Esophagus squamous epithelium (tissue), 4 donors: ENCODE data around the gene HELZ.

ENCODE experiments used
- POLR2A ChIP-seq, 4 donors: fragments of 450-650 bp; IDR thresholded peaks; one replicate each; pipeline ENCODE4 v1.6.1; 2017; ENCODE audit warnings: antibody characterized with exemption in 4 of 4, mild to moderate bottlenecking in 4 of 4, moderate library complexity in 3 of 4
- TF ChIP-seq, protein P1 (sequence below), 6 experiments: fragments of 450-650 bp in 4 of 6; fragments of 200-600 bp in 2 of 6; sonication (generic) in 2 of 6; IDR thresholded peaks; one replicate each; pipeline ENCODE4 v1.5.1; 2016 to 2019; ENCODE audit warnings: antibody characterized with exemption in 6 of 6, mild to moderate bottlenecking in 4 of 6, moderate library complexity in 4 of 6

DNA sequence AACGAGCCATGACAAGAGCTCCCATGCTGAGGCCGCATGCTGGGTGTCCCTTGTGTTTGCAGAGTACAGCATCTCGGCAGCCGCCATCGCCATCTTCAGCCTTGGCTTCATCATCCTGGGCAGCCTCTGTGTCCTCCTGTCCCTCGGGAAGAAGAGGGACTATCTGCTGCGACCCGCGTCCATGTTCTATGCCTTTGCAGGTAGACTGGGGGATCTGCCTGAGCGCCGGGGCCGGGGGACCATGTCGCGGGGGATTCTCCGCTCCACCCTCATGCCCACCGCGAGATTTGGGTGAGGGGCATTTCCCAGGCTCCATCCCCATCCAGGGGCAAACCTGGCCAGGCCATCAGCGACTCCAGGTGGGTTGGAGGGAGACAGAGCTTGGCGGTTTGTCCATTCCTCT lies 190.0 kb downstream of the HELZ start:
- TF ChIP-seq, protein P1, sequence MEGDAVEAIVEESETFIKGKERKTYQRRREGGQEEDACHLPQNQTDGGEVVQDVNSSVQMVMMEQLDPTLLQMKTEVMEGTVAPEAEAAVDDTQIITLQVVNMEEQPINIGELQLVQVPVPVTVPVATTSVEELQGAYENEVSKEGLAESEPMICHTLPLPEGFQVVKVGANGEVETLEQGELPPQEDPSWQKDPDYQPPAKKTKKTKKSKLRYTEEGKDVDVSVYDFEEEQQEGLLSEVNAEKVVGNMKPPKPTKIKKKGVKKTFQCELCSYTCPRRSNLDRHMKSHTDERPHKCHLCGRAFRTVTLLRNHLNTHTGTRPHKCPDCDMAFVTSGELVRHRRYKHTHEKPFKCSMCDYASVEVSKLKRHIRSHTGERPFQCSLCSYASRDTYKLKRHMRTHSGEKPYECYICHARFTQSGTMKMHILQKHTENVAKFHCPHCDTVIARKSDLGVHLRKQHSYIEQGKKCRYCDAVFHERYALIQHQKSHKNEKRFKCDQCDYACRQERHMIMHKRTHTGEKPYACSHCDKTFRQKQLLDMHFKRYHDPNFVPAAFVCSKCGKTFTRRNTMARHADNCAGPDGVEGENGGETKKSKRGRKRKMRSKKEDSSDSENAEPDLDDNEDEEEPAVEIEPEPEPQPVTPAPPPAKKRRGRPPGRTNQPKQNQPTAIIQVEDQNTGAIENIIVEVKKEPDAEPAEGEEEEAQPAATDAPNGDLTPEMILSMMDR (IDR thresholded peaks at IDR 0.05): no peak
- TF ChIP-seq POLR2A (IDR thresholded peaks at IDR 0.05): no peak
